ENCODE data around the gene NECTIN1.

NECTIN1 gene

DNA sequence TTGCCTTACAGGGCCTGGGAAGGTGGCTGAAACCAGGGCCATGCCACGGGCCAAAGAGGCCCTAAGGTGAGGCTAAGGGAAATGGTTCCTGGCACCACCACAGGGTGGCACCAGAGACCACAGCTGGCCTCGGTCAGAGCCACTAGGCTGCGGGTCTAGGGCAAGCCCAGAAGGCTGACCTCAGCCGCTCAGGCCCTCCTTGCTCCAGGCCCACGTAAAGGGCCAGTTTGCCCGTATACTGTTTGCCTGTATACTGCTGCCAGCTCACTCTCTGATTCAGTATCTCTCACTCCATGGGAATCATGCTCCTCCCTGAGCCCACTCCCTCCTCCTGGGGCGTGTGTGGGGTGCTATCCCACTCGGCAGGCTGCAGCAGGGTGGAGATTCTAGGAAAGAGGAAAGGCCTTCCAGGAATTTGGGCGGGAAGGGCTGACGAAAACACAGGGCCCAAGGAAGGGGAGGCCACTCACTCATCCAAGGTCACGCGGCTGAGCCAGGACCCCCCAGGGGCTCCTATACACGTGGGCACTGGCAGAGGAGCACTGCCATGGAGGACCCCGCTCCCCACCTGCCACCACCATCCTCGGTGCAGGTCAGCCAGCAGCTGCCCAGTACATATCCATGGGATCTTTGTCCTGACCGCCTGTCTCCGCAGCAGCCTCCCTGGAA lies 62.4 kb downstream of the NECTIN1 start:
- TF ChIP-seq, protein P1, sequence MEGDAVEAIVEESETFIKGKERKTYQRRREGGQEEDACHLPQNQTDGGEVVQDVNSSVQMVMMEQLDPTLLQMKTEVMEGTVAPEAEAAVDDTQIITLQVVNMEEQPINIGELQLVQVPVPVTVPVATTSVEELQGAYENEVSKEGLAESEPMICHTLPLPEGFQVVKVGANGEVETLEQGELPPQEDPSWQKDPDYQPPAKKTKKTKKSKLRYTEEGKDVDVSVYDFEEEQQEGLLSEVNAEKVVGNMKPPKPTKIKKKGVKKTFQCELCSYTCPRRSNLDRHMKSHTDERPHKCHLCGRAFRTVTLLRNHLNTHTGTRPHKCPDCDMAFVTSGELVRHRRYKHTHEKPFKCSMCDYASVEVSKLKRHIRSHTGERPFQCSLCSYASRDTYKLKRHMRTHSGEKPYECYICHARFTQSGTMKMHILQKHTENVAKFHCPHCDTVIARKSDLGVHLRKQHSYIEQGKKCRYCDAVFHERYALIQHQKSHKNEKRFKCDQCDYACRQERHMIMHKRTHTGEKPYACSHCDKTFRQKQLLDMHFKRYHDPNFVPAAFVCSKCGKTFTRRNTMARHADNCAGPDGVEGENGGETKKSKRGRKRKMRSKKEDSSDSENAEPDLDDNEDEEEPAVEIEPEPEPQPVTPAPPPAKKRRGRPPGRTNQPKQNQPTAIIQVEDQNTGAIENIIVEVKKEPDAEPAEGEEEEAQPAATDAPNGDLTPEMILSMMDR (IDR thresholded peaks at IDR 0.05; ENCODE audit: extremely low read depth, missing control alignments) = peak; percentile 72
- DNase-seq (ENCODE audit: low spot score) = peak; percentile 89

DNA sequence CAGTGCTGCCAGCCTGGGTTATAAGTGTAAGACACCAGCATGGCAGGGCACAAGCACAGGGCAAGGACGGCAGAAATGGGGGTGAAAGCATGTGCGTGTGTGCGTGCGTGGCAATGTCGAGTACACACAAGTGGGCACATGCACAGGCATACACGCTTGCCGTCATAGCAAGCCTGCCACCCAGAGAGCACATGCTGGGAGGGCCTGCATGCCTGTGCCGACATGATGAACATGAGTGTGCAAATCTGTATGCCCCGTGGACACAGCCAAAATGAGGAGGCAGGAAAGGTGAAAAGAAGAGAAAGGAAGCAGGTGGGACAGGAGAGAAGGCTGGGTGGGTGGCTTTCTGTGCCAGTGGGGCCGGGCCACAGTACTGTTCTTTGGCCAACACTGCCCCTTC lies 62.9 kb downstream of the NECTIN1 start:
- no peak for DNase-seq (ENCODE audit: low spot score)
- TF ChIP-seq, protein P1 (IDR thresholded peaks at IDR 0.05; ENCODE audit: extremely low read depth, missing control alignments) = no peak

DNA sequence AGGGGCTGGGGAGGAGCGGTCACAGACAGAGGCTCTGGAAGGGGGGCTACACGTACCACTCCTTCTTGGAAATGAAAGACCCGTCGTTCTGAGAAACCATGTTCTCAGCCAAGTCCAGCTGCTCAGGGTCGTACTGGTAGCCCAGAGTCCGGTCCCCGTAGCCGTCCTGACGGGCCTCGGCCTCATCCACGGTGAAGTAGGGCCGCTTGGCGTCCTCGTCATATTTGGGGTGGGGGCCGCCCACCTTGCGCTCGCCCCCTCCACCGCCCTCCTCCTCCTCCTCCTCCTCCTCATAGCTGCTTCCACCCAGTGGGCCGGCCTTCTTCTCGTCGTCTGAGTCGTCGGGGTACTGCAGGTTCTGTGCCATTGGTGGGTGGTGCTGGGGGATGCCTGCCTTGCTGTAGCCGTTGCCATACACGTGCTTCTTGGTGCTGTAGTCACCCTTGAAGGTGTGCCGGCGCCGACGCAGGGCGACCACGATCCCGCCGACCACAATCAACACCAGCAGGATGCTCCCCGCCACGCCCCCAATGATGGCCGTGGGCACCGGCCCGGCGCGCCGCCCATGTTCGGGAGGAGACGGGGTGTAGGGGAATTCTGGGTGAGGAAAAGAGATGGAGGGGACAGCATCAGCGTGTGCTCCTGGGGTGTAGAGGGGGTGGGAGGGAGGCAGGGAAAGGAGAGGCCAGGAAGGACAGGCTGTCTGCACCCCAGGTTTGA lies 64.1 kb downstream of the NECTIN1 start:
- TF ChIP-seq, protein P1 (IDR thresholded peaks at IDR 0.05; ENCODE audit: extremely low read depth, missing control alignments) = no peak
- no peak for DNase-seq (ENCODE audit: low spot score)

DNA sequence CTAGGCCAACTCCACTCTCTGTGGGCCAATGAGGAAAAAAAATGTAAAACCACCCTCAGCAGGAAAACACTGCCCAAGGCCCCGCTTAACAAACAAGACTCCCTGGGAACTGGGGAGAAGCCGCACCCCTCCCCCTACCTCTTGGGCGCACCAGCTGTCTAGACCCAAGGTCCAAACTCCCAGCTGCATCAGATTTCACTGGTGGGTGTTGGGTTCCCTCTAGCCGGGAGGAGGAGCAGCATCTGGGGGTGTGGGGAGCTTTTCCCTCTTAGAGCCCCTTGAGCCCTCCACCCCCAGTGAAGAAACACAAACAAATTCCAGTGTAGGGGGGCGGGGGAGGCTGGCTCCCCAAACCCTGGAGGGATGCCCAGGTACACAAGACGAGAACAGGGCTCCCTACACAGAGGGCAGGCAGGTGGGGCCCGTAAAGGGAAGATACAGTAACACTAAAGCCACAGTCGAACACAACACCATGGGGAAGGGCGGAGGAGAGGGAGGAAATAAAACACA lies 64.9 kb downstream of the NECTIN1 start:
- no peak for DNase-seq (ENCODE audit: low spot score)
- TF ChIP-seq, protein P1 (IDR thresholded peaks at IDR 0.05; ENCODE audit: extremely low read depth, missing control alignments) = no peak

DNA sequence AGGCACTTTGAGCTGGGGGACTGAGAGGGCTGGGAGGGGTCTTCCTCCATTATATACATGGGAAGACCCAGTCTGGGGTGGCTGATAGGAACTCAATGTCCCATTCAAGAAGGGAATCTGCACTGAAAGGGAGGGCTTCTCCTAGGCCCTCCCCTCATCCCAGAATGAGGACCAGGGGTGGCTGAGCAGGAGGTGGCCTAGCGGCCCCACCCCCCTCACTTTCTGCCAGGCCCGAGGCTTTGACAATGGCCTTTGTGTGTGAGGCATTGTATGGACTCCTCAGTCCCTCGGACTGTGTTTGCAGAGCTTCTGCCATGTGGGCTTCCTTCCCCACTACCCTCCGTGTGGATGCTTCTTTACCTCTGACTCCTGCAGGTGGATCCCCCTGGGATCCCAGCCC lies 65.7 kb downstream of the NECTIN1 start:
- TF ChIP-seq, protein P1 (IDR thresholded peaks at IDR 0.05; ENCODE audit: extremely low read depth, missing control alignments) = no peak
- DNase-seq (ENCODE audit: low spot score) = no peak

DNA sequence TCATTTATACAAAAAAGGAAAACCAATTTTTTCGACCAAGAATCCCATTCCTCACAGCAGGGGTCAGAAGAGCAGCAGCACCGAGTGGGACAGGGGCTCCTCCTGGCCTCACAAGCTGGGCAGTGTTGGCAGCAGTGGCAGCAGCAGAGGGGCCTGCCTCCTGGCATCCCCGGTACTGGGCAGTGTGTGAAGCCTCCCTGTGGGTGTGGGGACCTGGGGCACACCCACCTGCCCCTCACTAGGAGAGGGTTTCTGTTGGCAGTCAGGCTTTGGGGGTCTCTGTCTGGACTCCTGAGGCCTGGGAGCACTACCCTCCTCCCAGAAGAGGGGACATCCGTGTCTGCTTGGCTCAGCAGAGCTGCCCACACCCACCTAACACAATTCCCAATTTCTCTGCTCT lies 67.8 kb downstream of the NECTIN1 start:
- TF ChIP-seq, protein P1 (IDR thresholded peaks at IDR 0.05; ENCODE audit: extremely low read depth, missing control alignments) = no peak

DNA sequence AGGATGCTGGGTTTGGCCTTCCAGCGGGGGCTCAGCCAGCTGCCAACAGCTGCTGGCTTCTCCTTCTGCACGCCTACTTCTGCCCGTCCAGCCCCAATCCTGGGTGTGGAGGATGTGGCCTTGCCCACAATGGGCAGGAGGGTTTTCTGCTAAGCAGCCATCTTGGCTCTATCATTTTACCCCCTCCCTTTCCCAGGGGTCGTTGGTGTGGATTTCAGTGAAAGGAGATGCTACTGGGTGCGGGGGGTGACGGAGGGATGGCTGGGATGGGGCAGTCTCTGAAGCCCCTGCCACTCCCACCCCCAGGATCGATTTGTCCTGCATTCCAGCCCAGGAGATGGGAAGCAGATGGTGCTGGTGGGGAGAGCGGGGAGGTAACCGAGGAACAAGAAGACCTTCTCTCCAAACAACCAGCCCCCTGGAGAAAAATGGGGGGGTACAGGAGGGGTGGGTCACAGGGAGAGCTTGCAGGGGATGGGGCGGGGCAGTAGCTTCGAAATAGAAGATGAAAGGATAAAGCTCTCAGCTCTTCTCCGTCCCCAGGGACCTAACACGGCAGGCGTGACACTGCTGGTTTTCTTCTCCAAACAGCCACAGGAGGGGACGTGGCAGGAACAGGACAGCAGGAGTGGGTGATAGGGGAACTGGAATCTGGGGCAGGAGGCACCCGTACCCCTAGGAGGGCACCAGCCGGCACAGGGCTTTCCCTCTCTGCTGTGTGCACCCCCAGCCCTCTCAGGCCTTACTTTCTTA lies 68.9 kb downstream of the NECTIN1 start:
- no peak for DNase-seq (ENCODE audit: low spot score)
- TF ChIP-seq, protein P1 (IDR thresholded peaks at IDR 0.05; ENCODE audit: extremely low read depth, missing control alignments) = no peak

More for the DNA sequence above, 67.8 kb downstream of the NECTIN1 start:
- DNase-seq (ENCODE audit: low spot score) = no peak
